Measurements from ENCODE around the gene MBD2. TPM values are rescaled to one million over a fixed set of nuclear protein-coding genes. Genes with fewer than 3 reads are reported as not detected.

The MBD2 gene
- total RNA-seq, 1 donor = 34.2 TPM

GRCh38 chr18:54247511-54248175 is 23.2 kb upstream of the MBD2 start:
- no peak for DNase-seq (ENCODE audit: low read depth)

DNA sequence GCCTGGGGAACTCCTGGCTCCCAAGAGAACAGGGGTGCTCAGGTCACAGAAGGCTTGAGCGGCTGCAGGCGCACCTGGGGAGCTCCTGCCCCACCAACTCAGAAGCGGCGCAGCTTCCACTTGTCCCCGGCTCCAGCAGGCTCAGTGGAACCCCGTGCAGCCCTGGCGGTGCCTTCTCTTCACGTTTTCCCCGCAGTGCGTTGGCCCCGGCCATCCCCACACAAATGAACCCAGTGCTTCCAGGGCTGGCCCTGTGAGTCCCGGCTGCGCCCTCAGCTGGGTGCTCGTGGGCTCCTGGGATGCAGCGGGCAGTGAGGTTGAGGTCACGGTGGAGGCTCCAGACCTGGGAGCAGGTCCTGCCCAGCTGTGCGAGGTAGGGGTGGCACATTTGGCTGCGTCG is 17.9 kb upstream of the MBD2 start:
- TF ChIP-seq, protein P1, sequence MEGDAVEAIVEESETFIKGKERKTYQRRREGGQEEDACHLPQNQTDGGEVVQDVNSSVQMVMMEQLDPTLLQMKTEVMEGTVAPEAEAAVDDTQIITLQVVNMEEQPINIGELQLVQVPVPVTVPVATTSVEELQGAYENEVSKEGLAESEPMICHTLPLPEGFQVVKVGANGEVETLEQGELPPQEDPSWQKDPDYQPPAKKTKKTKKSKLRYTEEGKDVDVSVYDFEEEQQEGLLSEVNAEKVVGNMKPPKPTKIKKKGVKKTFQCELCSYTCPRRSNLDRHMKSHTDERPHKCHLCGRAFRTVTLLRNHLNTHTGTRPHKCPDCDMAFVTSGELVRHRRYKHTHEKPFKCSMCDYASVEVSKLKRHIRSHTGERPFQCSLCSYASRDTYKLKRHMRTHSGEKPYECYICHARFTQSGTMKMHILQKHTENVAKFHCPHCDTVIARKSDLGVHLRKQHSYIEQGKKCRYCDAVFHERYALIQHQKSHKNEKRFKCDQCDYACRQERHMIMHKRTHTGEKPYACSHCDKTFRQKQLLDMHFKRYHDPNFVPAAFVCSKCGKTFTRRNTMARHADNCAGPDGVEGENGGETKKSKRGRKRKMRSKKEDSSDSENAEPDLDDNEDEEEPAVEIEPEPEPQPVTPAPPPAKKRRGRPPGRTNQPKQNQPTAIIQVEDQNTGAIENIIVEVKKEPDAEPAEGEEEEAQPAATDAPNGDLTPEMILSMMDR (IDR thresholded peaks at IDR 0.05; ENCODE audit: insufficient read depth, low read length) = no peak
- DNase-seq (ENCODE audit: low read depth) = no peak

More at GRCh38 chr18:54247511-54248175, 23.2 kb upstream of the MBD2 start:
- TF ChIP-seq, protein P1 (IDR thresholded peaks at IDR 0.05; ENCODE audit: insufficient read depth, low read length) = no peak
- H3K4me3 ChIP-seq (ENCODE audit: low read depth, low read length) = no peak overlapping the region

GRCh38 chr18:54241483-54241882 is 17.0 kb upstream of the MBD2 start:
- TF ChIP-seq, protein P1 (IDR thresholded peaks at IDR 0.05; ENCODE audit: insufficient read depth, low read length) = no peak
- H3K4me3 ChIP-seq (ENCODE audit: low read depth, low read length) = no peak overlapping the region
- no peak for DNase-seq (ENCODE audit: low read depth)

More for the DNA sequence above, 17.9 kb upstream of the MBD2 start:
- no peak overlapping the region for H3K4me3 ChIP-seq (ENCODE audit: low read depth, low read length)

DNA sequence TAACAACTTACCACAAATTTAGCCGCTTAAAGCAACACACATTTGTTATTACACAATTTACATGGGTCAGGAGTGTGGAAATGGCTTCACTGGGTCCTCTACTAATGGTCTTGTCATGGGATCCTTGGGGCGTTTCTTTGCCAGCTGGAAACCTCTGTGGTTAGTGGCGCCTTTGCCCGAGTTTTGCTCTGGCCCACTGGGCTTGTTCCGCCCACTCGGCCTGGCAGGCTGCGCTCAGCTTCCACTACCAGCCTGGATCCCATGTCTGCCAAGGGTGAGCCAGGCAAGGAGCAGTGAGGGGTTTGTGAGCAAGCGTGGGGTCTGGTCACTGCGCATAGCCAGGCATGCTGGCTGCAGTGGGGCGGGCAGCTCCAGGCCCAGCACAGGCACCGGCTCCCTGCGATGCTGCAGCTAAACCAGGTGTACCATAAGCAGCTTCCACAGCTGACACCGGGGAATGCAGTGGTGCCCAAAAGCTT is 16.2 kb upstream of the MBD2 start:
- TF ChIP-seq, protein P1 (IDR thresholded peaks at IDR 0.05; ENCODE audit: insufficient read depth, low read length) = no peak
- no peak for DNase-seq (ENCODE audit: low read depth)
- no peak overlapping the region for H3K4me3 ChIP-seq (ENCODE audit: low read depth, low read length)

DNA sequence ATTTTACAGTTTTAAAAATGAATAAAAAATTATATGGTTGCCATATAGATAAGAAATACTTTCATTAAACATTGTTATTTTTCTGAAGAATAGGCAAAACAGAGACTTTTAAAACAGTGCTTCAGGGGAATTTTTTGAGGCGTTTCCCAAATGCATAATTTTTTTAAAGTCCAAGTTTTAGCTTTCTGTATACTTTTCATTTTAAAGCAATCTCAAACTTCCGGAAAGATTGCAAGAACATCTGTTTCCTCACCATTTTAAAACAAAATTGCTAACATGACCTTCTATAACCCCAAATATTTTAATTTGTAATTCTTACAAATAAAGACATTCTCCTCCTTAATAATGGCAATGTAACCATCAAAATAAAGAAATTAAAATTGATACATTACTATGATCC is 15.1 kb upstream of the MBD2 start:
- DNase-seq (ENCODE audit: low read depth) = no peak
- H3K4me3 ChIP-seq (ENCODE audit: low read depth, low read length) = no peak overlapping the region
- TF ChIP-seq, protein P1 (IDR thresholded peaks at IDR 0.05; ENCODE audit: insufficient read depth, low read length) = no peak

DNA sequence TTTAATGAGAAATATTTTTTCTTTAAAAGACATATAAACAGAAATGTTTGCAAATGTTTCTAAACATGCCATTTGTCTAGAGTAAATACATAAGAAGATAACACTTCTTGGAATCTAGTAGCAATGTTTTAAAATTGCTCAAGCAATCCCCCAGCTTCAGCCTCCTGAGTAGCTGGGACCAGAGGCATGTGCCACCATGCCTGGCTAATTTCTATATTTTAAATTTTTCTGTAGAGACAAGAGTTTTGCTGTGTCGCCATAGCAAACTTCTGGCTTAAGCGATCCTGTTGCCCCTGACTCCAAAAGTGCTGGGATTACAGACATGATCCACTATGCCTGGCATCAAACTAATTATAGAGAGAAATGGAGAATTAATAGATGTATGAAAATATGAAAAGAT is 14.6 kb upstream of the MBD2 start:
- no peak overlapping the region for H3K4me3 ChIP-seq (ENCODE audit: low read depth, low read length)
- no peak for DNase-seq (ENCODE audit: low read depth)
- TF ChIP-seq, protein P1 (IDR thresholded peaks at IDR 0.05; ENCODE audit: insufficient read depth, low read length) = no peak

Measured in fibroblast of the aortic adventitia (primary cell).